A549 (cell line): ENCODE measurements around the gene COPZ2.

ENCODE experiments used
- CTCF ChIP-seq: fragments of >200 bp; sonication (Bioruptor Twin); formaldehyde crosslinking; IDR thresholded peaks from 3 replicates; pipeline ENCODE4 v1.5.1; 2016
- POLR2A ChIP-seq: IDR thresholded peaks from 2 replicates; pipeline ENCODE4 v1.6.1; 2012; ENCODE audit warnings: mild to moderate bottlenecking, low read length
- USF2 ChIP-seq: fragments of 450-650 bp; IDR thresholded peaks from 2 replicates; pipeline ENCODE4 v1.6.1; 2014; ENCODE audit warnings: antibody characterized with exemption
- ZFP36 ChIP-seq: fragments of 450-650 bp; IDR thresholded peaks from 2 replicates; pipeline ENCODE4 v1.6.1; 2014; ENCODE audit warnings: borderline replicate concordance; ENCODE audit not compliant: partially characterized antibody

- TF ChIP-seq POLR2A (no peak; the same call in 1 of the 2 replicates), ZFP36 (no peak), CTCF (no peak), USF2 (no peak)
Measured at GRCh38 chr17:48047113-48047740, 9.6 kb upstream of the COPZ2 start.
